Germinal center (tissue), 1 donor: Measurements from ENCODE around the gene GPN1.
A peak's percentile ranks its signal among the peaks of the same experiment; 100 is the strongest.
"Not testable (repeated sequence)": the region's sequence is repeated elsewhere in the genome, so short reads cannot be mapped to it uniquely, and the experiment has no call there.

Source experiments
- DNase-seq: peaks from one replicate; pipeline ENCODE4 v3.0.0; 2012; ENCODE audit warnings: mixed read lengths, low spot score

The GPN1 gene

DNA sequence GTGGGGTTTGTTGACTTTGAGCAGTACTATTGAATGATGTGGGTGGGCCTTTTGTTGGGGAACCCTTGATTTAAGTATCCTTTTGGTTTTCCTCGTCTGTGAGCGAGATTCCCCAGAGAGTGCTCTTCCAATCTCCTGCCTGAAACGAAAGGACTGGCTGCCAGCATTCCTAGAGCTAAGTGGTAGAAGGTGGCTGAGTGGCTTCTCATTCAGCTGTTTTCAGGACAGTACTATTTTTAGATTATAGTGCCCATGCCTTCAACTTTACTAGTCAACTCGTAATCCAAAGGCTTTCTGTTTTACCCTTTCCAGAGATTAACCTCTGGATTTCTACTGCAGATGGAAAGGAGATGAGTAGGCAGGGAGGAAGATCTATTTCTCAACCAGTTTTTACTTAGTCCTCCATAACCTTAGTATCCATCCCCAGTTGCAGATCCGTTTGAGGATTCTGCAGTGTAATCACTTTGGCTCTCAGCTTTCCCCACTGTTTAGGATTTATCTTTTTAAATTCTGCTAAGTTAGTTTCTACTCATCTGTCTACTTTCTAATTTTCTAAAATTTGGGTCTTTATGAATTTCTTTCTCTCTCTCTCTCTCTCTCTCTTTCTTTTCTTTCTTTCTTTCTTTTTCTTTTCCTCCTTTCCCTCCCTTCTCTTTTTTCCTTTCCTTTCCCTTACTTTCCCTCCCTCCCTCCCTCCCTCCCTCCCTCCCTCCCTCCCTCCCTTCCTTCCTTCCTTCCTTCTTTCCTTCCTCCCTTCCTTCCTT lies 44.1 kb downstream of the GPN1 start:
- DNase-seq: no peak

DNA sequence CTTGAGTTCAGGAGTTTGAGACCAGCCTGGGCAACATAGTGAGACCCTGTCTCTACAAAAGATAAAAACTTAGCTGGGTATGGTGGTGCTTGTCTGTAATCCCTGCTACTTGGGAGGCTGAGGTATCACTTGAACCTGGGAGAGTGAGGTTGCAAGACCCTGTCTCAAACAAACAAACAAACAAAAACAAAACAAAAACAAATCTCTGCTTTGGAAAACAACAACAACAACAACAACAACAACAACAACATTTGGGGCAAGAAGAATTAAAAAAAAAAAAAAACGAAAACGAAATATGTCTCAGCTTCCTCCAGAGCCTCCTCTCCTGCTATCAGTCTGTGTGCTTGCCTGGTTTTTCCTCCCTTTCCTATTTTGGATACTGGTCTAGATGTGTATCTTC lies 51.7 kb downstream of the GPN1 start:
- DNase-seq: no peak

DNA sequence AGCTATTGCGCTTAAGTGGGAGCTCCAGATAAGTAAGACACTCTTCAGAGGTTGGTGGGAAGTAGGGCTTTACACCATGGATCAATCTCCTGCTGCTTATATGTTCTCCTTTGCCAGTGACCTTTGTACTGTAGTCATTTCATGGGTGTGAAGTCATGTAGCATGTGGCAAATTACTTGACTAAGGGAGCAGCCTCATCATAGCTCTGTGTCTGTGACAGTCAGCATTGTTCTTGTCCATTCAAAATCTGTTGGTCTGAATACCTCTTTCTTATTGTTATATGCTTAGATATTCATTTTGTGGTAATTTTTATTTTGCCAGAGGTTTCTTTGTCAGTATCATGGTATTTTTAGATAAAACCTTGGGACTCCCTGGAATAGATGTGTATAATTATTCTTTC lies 53.0 kb downstream of the GPN1 start:
- no peak for DNase-seq

DNA sequence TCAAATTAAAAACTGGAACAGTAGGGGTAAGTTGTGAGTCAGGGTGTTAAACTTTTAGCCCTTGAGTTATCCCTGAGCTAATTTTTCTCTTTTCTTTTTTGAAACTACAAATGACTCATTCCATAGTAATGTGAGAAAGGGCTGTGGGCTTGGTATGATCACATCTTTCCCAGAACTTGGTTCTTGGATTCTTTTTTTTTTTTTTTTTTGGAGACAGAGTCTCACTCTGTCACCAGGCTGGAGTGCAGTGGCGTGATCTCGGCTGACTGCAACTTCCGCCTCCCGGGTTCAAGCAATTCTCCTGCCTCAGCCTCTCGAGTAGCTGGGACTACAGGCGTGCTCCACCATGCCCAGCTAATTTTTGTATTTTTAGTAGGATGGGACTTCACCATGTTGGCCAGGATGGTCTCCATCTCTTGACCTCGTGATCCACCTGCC lies 53.5 kb downstream of the GPN1 start:
- DNase-seq: not testable (repeated sequence)

DNA sequence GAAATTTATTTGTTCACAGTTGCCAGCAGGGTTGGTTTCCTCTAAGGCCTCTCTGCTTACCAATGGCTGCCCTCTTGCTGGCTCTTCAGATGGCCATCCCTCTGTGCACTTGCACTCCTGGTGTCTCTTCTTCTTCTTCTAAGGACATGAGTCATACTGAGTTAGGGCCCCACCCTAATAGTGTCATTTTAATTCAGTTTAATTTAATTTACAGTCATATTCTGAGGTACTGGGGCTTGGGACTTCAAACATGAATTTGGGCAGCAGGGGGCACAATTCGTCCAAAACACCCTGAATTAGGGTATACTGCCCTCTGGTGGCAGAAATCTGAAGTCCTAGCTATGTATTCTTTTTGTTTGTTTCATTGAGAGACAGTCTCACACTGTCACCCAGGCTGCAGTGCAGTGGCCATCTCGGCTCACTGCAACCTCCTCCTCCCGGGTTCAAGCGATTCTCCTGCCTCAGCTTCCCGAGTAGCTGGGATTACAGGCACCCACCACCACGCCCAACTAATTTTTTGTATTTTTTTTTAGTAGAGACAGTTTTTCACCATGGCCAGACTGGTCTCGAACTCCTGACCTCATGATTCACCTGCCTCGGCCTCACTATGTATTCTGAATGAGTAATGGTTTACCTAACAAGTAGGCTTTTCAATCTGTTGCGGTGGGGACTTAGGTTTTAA lies 54.7 kb downstream of the GPN1 start:
- DNase-seq: peak; percentile 83

DNA sequence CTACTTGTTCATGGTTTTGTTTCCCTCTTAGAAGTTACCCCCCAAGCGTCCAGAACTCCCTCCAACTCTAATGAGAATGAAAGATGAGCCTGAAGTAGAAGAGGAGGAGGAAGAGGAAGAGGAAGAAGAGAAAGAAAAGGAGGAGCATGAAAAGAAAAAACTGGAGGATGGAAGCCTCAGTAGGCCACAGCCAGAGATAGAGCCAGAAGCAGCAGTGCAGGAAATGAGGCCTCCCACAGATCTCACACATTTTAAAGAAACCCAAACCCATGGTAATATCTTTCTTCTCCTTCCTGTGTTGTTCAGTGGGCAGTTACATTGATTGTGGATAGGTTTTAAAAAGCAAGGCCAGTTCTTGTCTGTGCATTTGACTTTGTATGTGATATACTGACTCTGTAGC lies 56.2 kb downstream of the GPN1 start:
- not testable (repeated sequence) for DNase-seq

DNA sequence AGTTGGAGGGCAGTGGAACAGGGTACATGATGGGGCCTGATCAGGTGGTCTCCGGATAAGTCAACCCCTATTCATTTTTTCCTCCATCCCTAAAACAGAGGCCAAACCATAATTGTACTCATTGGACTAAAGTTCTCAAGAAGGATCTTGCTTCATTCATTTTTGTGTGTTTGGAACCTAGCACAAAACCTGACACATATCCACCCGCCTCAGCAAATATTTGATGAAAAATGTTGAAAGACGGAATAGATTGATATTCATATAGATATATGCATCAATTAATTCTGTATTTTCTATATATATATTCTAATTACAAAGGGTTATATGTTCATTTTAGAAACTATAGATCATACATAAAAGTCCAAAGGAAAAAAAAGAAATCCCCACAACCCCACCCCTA lies 56.7 kb downstream of the GPN1 start:
- DNase-seq: no peak

DNA sequence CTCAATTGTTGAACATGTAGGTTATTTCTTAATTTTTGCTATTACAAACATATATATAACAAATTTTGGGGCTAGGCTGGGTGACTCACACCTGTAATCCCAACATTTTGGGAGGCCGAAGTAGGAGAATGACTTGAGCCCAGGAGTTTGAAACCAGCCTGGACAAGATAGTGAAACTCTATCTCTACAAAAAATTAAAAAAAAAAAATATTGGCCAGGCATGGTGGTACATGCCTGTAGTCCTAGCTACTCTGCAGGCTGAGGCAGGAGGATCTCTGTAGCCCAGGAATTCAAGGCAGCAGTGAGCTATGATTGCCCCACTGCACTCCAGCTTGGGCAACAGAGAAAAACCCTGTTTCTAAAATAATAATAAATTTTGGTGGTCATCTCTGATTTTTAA lies 58.4 kb downstream of the GPN1 start:
- DNase-seq: no peak

DNA sequence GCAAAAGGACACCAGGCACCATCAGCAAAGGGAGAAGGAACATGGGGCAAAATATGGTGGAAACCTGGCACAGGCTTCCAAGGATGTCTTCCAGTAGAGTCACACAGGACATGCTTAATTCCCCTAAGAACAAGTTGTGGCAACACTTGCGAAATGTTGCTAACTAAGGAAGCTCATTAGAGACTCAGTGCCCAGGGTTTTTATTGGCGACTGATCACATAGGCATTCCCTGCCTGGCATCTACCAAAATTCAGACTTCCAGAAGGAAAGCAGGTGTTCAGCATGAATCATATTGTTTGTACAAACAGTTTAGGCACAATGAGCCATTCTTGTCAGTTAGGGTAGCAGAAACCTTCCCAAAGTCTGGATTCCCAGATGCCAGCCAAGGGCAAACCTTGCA lies 60.6 kb downstream of the GPN1 start:
- DNase-seq: no peak

DNA sequence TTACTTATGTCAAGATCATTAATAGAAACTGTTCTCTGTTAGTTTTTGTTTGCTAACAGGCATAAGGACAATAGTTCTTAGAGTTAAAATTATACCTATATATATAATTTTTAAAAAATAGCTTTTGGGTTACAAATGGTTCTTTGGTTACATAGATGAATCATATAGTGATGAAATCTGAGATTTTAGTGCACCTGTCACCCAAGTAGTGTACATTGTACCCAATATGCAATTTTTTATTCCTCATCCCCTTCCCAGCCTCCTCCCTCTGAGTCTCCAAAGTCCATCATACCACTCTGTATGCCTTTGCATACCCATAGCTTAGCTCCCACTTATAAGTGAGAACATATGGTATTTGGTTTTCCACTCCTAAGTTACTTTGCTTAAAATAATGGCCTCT lies 61.2 kb downstream of the GPN1 start:
- DNase-seq: no peak

DNA sequence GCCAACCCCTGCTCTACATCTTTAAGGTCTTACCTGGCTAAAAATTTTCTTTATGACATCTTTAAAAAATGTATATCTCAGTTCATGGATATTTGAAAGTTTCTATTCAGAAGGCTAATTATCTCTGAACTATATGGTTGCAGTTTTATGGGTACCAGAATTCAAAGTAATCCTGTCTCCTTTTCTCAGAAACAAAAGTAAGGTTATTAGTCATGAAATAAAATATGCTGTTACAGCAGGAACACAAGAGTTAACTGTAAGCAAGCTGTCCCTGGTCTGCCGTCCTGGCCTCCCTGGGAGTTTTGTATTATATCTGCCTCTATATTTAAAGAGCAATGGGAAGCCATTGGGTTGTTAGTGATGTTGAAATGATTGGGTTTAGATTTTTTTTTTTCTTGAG lies 68.8 kb downstream of the GPN1 start:
- DNase-seq: no peak
